Measurements from ENCODE around the gene OR51F2.

OR51F2 gene

GRCh38 chr11:4830346-4830745, 9.2 kb downstream of the OR51F2 start:
- no peak for DNase-seq
- no peak for TF ChIP-seq EZH2 (optimal IDR thresholded peaks at IDR 0.05; ENCODE audit: low read depth, low read length)
- no peak for TF ChIP-seq EZH2phosphoT487 (IDR thresholded peaks at IDR 0.05; ENCODE audit: low read length)
- TF ChIP-seq CTCF (IDR thresholded peaks at IDR 0.05; ENCODE audit: low read length): no peak
- H3K4me3 ChIP-seq (ENCODE audit: low read length): no peak overlapping the region
- H2AFZ ChIP-seq (ENCODE audit: low read length): no peak overlapping the region
- H3K9ac ChIP-seq (ENCODE audit: low read length): no peak overlapping the region
- no peak overlapping the region for H3K4me2 ChIP-seq (ENCODE audit: low read depth, low read length)
- H3K79me2 ChIP-seq (ENCODE audit: low read length): no peaks in the 10 kb centered on the region
- no peaks in the 10 kb centered on the region for H3F3A ChIP-seq (ENCODE audit: insufficient read depth, low read length)
- H3K4me1 ChIP-seq (ENCODE audit: low read length): no peaks in the 10 kb centered on the region
- no peaks in the 10 kb centered on the region for H3K9me2 ChIP-seq (replicated peaks; ENCODE audit: insufficient read depth, low read length)
- H3K9me3 ChIP-seq (replicated peaks; ENCODE audit: insufficient read depth, low read length): no peaks in the 10 kb centered on the region
- no peaks in the 10 kb centered on the region for H4K20me1 ChIP-seq (ENCODE audit: insufficient read depth, low read length)
- H3K27ac ChIP-seq (ENCODE audit: low read length): no peak overlapping the region
- H3K27me3 ChIP-seq (replicated peaks; ENCODE audit: insufficient read depth, low read length): no peaks in the 10 kb centered on the region
- no peaks in the 10 kb centered on the region for H3K36me3 ChIP-seq (replicated peaks; ENCODE audit: insufficient read depth, low read length)

GRCh38 chr11:4830909-4831308, 9.8 kb downstream of the OR51F2 start:
- Histone ChIP-seq H3K4me1 (ENCODE audit: low read length) (no peaks in the 10 kb centered on the region), H3K4me3 (ENCODE audit: low read length) (no peak overlapping the region), H3K79me2 (ENCODE audit: low read length) (no peaks in the 10 kb centered on the region), H4K20me1 (ENCODE audit: insufficient read depth, low read length) (no peaks in the 10 kb centered on the region), H3K9me3 (replicated peaks; ENCODE audit: insufficient read depth, low read length) (no peaks in the 10 kb centered on the region), H3K27me3 (replicated peaks; ENCODE audit: insufficient read depth, low read length) (no peaks in the 10 kb centered on the region), H2AFZ (ENCODE audit: low read length) (no peak overlapping the region), H3K4me2 (ENCODE audit: low read depth, low read length) (no peak overlapping the region), H3K9me2 (replicated peaks; ENCODE audit: insufficient read depth, low read length) (no peaks in the 10 kb centered on the region), H3K36me3 (replicated peaks; ENCODE audit: insufficient read depth, low read length) (no peaks in the 10 kb centered on the region), H3K27ac (ENCODE audit: low read length) (no peak overlapping the region), H3K9ac (ENCODE audit: low read length) (no peak overlapping the region), H3F3A (ENCODE audit: insufficient read depth, low read length) (no peaks in the 10 kb centered on the region)
- TF ChIP-seq EZH2phosphoT487 (IDR thresholded peaks at IDR 0.05; ENCODE audit: low read length) (no peak), EZH2 (optimal IDR thresholded peaks at IDR 0.05; ENCODE audit: low read depth, low read length) (no peak), CTCF (IDR thresholded peaks at IDR 0.05; ENCODE audit: low read length) (no peak)
- no peak for DNase-seq

- Histone ChIP-seq H3K79me2 (ENCODE audit: low read length) (no peaks in the 10 kb centered on the region), H3K4me3 (ENCODE audit: low read length) (no peak overlapping the region), H3K36me3 (replicated peaks; ENCODE audit: insufficient read depth, low read length) (no peaks in the 10 kb centered on the region), H4K20me1 (ENCODE audit: insufficient read depth, low read length) (no peaks in the 10 kb centered on the region), H3K9me3 (replicated peaks; ENCODE audit: insufficient read depth, low read length) (no peaks in the 10 kb centered on the region), H3K27me3 (replicated peaks; ENCODE audit: insufficient read depth, low read length) (no peaks in the 10 kb centered on the region), H3K9me2 (replicated peaks; ENCODE audit: insufficient read depth, low read length) (no peaks in the 10 kb centered on the region), H3K4me1 (ENCODE audit: low read length) (no peaks in the 10 kb centered on the region), H3K4me2 (ENCODE audit: low read depth, low read length) (no peak overlapping the region), H3K27ac (ENCODE audit: low read length) (no peak overlapping the region), H3F3A (ENCODE audit: insufficient read depth, low read length) (no peaks in the 10 kb centered on the region), H3K9ac (ENCODE audit: low read length) (no peak overlapping the region), H2AFZ (ENCODE audit: low read length) (no peak overlapping the region)
- TF ChIP-seq CTCF (IDR thresholded peaks at IDR 0.05; ENCODE audit: low read length): no peak
- TF ChIP-seq EZH2 (optimal IDR thresholded peaks at IDR 0.05; ENCODE audit: low read depth, low read length): no peak
- TF ChIP-seq EZH2phosphoT487 (IDR thresholded peaks at IDR 0.05; ENCODE audit: low read length): no peak
- no peak for DNase-seq
Measured at GRCh38 chr11:4839851-4840549, 18.9 kb downstream of the OR51F2 start.

Data from MM.1S (cell line).